Psoas muscle (tissue), 8 donors: ENCODE results near the gene CYYR1. TPM values are rescaled to one million over a fixed set of nuclear protein-coding genes. Genes with fewer than 3 reads are reported as not detected.

Experiments
- ATAC-seq, 4 donors: fragments of 200-7000 bp; cut with Tn5 transposase; one replicate each; pipeline ENCODE4 v1.9.1; 2020; ENCODE audit warnings: moderate library complexity in 3 of 4, mild to moderate bottlenecking in 2 of 4
- DNase-seq, 2 donors: peaks; one replicate each; pipeline ENCODE4 v3.0.0-alpha.2; 2020
- H3K27ac ChIP-seq: fragments of 200-600 bp; one replicate; pipeline ENCODE4 v1.8.0; 2022
- H3K27me3 ChIP-seq, 3 donors: fragments of 200-600 bp in 1 of 3; one replicate each; pipeline versions ENCODE4 v1.6.1 to v1.8.0; 2013 to 2022; ENCODE audit warnings: low read length in 2 of 3, mild to moderate bottlenecking in 2 of 3, moderate library complexity in 1 of 3; ENCODE audit not compliant: insufficient read depth in 3 of 3
- H3K36me3 ChIP-seq, 2 donors: fragments of 200-600 bp in 1 of 2; one replicate each; pipeline versions ENCODE4 v1.6.1 to v1.8.0; 2013 to 2022; ENCODE audit warnings: low read depth in 1 of 2, mild to moderate bottlenecking in 1 of 2, moderate library complexity in 1 of 2; ENCODE audit not compliant: insufficient read depth in 1 of 2
- H3K4me1 ChIP-seq: fragments of 200-600 bp; one replicate; pipeline ENCODE4 v1.8.0; 2022
- H3K4me3 ChIP-seq: fragments of 200-600 bp; one replicate; pipeline ENCODE4 v1.8.0; 2022; ENCODE audit warnings: mild to moderate bottlenecking
- H3K9me3 ChIP-seq: fragments of 200-600 bp; one replicate; pipeline ENCODE4 v1.8.0; 2022
- CTCF ChIP-seq: fragments of 200-600 bp; IDR thresholded peaks from one replicate; pipeline ENCODE4 v1.8.0; 2022; ENCODE audit warnings: antibody characterized with exemption
- WGBS, 3 donors: extraction: QIAGEN DNeasy Blood & Tissue Kit; methylation state at CpG; one replicate each; pipeline versions ENCODE4 v1.1.6 to v1.1.7; 2013; 5-methylcytosine and 5-hydroxymethylcytosine counted together
- intact Hi-C, 2 donors: fragments of 100-400 bp; cut with DNase I; formaldehyde crosslinking; loops; one replicate each; pipeline versions ENCODE4 v1.11.0 to v1.14.2; 2022
- polyA plus RNA-seq, 3 donors: library from polyadenylated mRNA; stranded (reverse); fragments of 200-250 nt; gene quantifications; one replicate each; pipeline ENCODE4 v1.2.3, GENCODE V29; 2013
- total RNA-seq, 4 donors: library from RNA; stranded (reverse); fragmentation: NEBNext Ultra II Directional in 2 of 4; extraction: Animal tissue kit (Norgen Biotek cat#: 25700) in 2 of 4; gene quantifications; one replicate each; pipeline versions ENCODE4 v1.2.1 to v1.2.4, GENCODE V29; 2021 to 2023
- donor health status: healthy with polysubstance abuse.
- donor health status: DM: no; HTN: no; CAD: no; lungs with moderate emphysema.
- donor health status: Bipolar disorder and iron deficiency.
- donor health status: healthy.
- donor health status: DM: yes; HTN: yes; CAD: no.
- donor health status: DM: no; HTN: no; CAD: no.
- donor health status: DM: no; HTN: no; CAD: no.
- donor health status: DM: yes; HTN: yes; CAD: no.

CYYR1 gene
- total and polyA plus RNA-seq, 7 donors, result 7.1 to 20.4 (median 8.5) TPM

GRCh38 chr21:26438976-26439375 lies 134.1 kb downstream of the CYYR1 start:
- Histone ChIP-seq H3K9me3 (no peaks in the 10 kb centered on the region), H3K27me3 (no peaks in the 10 kb centered on the region), H3K36me3 (no peaks in the 10 kb centered on the region), H3K4me3 (no peak overlapping the region), H3K27ac (no peak overlapping the region), H3K4me1 (no peaks in the 10 kb centered on the region)
- no peak for DNase-seq
- no peak for TF ChIP-seq CTCF
- intact Hi-C loops, result no loop called here
- ATAC-seq, result no peak

GRCh38 chr21:26437326-26438009 lies 135.6 kb downstream of the CYYR1 start:
- Histone ChIP-seq H3K4me3 (no peak overlapping the region), H3K9me3 (no peaks in the 10 kb centered on the region), H3K27me3 (no peaks in the 10 kb centered on the region), H3K27ac (no peak overlapping the region), H3K4me1 (no peaks in the 10 kb centered on the region), H3K36me3 (no peaks in the 10 kb centered on the region)
- intact Hi-C loops, result no loop called here
- 40 to 62% (median 52%) methylated on average over 1 of the region's 1 CpG for WGBS, 3 donors
- no peak for TF ChIP-seq CTCF
- DNase-seq (no peak), ATAC-seq (no peak)

GRCh38 chr21:26433386-26433785 lies 139.7 kb downstream of the CYYR1 start:
- Histone ChIP-seq H3K4me1 (no peaks in the 10 kb centered on the region), H3K27ac (no peak overlapping the region), H3K9me3 (no peaks in the 10 kb centered on the region), H3K4me3 (no peak overlapping the region), H3K27me3 (no peaks in the 10 kb centered on the region), H3K36me3 (no peaks in the 10 kb centered on the region)
- DNase-seq, result no peak
- ATAC-seq, result no peak
- WGBS, 3 donors, result 29 to 59% (median 48%) methylated on average over 1 of the region's 1 CpG
- intact Hi-C loops, result no loop called here
- TF ChIP-seq CTCF, result no peak

- ATAC-seq (no peak), DNase-seq (no peak)
- Histone ChIP-seq H3K36me3 (no peaks in the 10 kb centered on the region), H3K4me3 (no peak overlapping the region), H3K27me3 (no peaks in the 10 kb centered on the region), H3K9me3 (no peaks in the 10 kb centered on the region), H3K27ac (no peak overlapping the region), H3K4me1 (no peaks in the 10 kb centered on the region)
- intact Hi-C loops, result no loop called here
- 37 to 40% (median 38%) methylated on average over 5 of the region's 5 CpGs for WGBS, 3 donors
- TF ChIP-seq CTCF, result no peak
Measured at GRCh38 chr21:26432410-26432809, 140.7 kb downstream of the CYYR1 start.

- intact Hi-C loops, result no loop called here
- no peaks in the 10 kb centered on the region for H3K27me3 ChIP-seq
- H3K4me3 ChIP-seq, result no peak overlapping the region
- H3K9me3 ChIP-seq, result no peaks in the 10 kb centered on the region
- 82 to 94% (median 87%) methylated on average over 3 of the region's 3 CpGs for WGBS, 3 donors
- H3K4me1 ChIP-seq, result no peaks in the 10 kb centered on the region
- TF ChIP-seq CTCF, result no peak
- no peak overlapping the region for H3K27ac ChIP-seq
- no peak for DNase-seq
- ATAC-seq, result no peak
- H3K36me3 ChIP-seq, result no peaks in the 10 kb centered on the region
Measured at GRCh38 chr21:26425576-26425975, 147.5 kb downstream of the CYYR1 start.
